Fibroblast of lung (primary cell): ENCODE data around the gene YIF1A.

ENCODE experiments used
- CTCF ChIP-seq, 2 donors: IDR thresholded peaks in 1 of 2; conservative IDR thresholded peaks in 1 of 2; 1 replicate in 1 of 2; 2 replicates in 1 of 2; pipeline ENCODE4 v1.5.1; 2011 to 2012; ENCODE audit warnings: low read length in 2 of 2, control low read depth in 1 of 2, inconsistent platforms in 1 of 2, low read depth in 1 of 2, mild to moderate bottlenecking in 1 of 2
- EZH2 ChIP-seq: IDR thresholded peaks from 2 replicates; pipeline ENCODE4 v1.5.1; 2012; ENCODE audit warnings: low read length, control low read depth, mild to moderate bottlenecking; ENCODE audit errors: missing control alignments

- TF ChIP-seq CTCF (conservative IDR thresholded peaks at IDR 0.05 in 1 of 2, IDR thresholded peaks at IDR 0.05 in 1 of 2; ENCODE audit: low read depth in 1 of 2, low read length in 2 of 2) = no peak
- no peak for TF ChIP-seq EZH2
These were observed 13.7 kb upstream of the YIF1A start for GRCh38 chr11:66302656-66303055.
